Smooth muscle cell of the brain vasculature (primary cell): ENCODE data around the gene MPV17L2.
"Not testable (repeated sequence)": the region's sequence is repeated elsewhere in the genome, so short reads cannot be mapped to it uniquely, and the experiment has no call there.

ENCODE experiments used
- DNase-seq: peaks from one replicate; pipeline ENCODE4 v3.0.0-alpha.2; 2012; ENCODE audit warnings: low read depth, low spot score

The MPV17L2 gene

DNA sequence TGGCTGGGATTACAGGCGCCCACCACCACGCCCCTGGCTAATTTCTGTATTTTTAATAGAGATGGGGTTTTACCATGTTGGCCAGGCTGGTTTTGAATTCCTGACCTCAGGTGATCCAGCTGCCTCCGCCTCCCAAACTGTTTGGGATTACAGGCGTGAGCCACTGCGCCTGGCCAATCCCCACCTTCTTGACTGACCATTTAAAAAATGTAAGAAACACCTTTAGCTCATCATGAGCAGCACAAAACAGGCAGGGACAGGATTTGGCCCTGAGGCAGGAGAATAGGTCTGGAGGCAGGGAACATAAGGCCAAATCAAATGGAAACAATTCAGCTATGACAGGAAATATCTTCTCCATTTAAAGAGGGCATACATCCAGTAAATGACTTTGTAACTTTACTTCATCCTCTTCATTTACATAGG is 1.4 kb upstream of the MPV17L2 start:
- DNase-seq: no peak

DNA sequence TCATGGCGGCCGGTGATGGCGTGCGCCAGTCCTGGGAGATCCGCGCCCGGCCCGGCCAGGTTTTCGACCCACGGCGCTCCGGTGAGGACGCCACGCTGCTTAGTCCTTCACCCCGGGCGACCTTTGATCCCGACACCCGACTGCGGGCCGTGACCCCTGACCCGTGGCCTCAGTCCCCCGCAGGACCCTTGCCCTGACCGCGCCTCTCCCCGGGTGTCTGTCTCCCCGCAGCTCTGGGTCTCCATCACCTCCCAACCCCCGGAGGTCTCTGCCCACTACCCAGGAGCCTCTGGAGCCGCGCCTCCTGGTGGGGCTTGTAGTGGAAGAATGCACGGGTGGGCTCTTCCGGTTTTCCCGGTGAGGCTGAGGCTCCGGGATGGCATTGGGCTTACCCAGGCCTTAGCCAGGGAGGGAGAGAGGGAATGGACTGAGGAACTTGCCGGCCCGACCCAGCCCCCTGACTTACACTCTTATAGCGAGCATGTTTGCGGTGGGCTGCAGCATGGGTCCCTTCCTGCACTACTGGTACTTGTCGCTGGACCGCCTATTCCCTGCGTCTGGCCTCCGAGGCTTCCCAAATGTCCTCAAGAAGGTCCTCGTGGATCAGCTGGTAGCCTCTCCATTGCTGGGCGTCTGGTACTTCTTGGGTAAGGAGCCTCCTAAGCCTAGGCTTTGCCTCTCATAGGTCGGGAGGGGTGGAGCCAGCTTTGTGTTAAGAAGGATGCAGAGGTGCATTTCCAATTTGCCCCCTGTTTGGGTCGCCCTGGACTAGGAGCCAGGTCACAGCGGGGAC is 566 bp downstream of the MPV17L2 start:
- no peak for DNase-seq

- no peak for DNase-seq
Observed at GRCh38 chr19:18194181-18194530, 1.1 kb downstream of the MPV17L2 start.

DNA sequence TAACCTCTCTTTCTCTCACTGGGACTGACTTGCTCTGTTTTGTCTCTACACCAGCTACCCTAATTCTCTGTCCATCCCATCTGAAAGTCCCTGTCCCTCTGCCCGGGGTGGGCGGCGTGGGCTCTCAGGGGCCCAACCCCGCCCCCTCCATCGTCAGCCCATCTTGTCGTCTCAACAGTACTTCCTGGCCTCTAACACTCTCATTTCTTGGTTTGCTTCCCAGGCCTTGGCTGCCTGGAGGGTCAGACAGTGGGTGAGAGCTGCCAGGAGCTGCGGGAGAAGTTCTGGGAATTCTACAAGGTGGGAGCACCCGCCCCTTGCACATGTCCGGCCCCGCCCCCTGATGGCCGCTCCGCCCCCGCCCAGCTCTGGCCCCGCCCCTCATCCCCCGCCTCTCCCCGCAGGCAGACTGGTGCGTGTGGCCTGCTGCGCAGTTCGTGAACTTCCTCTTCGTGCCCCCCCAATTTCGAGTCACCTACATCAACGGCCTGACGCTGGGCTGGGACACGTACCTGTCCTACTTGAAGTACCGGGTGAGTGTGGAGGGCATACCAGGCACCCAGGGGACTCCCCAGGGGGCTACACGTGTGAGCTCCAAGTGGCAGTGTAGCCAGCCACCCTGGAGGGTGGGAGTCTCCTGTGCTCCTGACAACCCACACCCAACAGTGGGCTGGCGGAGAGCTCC is 1.7 kb downstream of the MPV17L2 start:
- DNase-seq: no peak

DNA sequence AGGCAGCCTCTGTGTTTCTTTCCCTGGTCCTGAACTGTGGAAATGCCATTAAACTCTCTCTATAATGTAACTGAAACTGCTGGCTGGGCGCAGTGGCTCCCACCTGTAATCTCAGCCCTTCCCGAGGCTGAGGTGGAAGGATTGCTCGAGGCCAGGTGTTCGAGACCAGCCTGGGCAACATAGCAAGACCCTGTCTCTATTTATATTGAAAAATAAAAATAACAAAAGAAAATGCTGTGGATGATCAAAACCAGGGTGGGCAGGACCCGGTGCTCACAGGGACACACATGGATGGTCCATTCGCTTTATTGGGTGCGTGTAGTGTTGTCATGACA is 3.5 kb downstream of the MPV17L2 start:
- no peak for DNase-seq

GRCh38 chr19:18197306-18197705 is 4.3 kb downstream of the MPV17L2 start:
- no peak for DNase-seq

GRCh38 chr19:18197941-18198340 is 4.9 kb downstream of the MPV17L2 start:
- DNase-seq: no peak

GRCh38 chr19:18198374-18198773 is 5.4 kb downstream of the MPV17L2 start:
- no peak for DNase-seq

- no peak for DNase-seq
Observed at GRCh38 chr19:18202397-18202777, 9.4 kb downstream of the MPV17L2 start.

GRCh38 chr19:18202778-18203407 is 9.9 kb downstream of the MPV17L2 start:
- DNase-seq: no peak

- DNase-seq: no peak
Observed at GRCh38 chr19:18203408-18203862, 10.4 kb downstream of the MPV17L2 start.

- peak; percentile 100 for DNase-seq
Observed at GRCh38 chr19:18203863-18204393, 10.9 kb downstream of the MPV17L2 start, which contains the start of gene RAB3A. TSS of gene RAB3A (minus strand) at chr19:18204042. CDS start at chr19:18202740, 1,302 bp downstream.

DNA sequence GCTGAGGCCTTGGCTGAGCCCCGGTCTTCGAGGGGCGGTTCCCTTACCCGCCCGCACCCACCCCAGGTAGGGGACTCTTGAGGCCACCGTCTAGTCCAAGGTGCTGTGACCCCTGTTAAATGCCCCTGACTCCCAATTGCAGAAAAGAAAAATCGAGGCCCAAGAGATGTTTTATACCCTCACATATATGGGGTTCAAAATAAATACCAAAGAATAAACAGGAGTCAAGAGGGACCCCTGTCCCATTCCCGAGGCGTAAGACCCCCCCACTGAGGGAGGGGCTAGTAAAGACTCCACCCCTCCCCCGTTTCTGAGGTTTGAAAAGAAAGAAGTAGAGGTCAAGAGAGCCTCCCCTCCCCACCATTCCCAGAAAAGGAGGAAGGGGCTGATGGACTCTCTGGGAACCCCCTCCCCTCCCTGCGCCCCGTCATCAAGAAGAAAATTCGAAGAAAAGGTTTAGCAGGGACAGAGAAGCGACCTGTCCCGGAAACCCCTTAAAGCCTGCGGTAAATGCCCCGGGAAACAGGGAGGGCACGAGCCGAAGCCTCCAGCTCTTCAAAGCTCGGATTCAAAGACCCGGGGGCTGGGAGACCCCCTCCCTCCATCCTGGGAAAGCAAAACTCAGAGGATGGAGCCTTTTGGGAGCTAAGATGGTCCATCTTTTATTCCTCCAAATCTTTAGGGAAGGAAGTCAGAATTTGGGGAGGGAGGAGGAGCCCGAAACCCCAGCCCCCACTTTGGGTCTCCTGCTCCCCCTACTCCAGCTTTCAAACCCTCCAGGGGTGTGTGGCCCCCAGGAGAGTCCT is 11.6 kb downstream of the MPV17L2 start:
- DNase-seq: peak; percentile 57

DNA sequence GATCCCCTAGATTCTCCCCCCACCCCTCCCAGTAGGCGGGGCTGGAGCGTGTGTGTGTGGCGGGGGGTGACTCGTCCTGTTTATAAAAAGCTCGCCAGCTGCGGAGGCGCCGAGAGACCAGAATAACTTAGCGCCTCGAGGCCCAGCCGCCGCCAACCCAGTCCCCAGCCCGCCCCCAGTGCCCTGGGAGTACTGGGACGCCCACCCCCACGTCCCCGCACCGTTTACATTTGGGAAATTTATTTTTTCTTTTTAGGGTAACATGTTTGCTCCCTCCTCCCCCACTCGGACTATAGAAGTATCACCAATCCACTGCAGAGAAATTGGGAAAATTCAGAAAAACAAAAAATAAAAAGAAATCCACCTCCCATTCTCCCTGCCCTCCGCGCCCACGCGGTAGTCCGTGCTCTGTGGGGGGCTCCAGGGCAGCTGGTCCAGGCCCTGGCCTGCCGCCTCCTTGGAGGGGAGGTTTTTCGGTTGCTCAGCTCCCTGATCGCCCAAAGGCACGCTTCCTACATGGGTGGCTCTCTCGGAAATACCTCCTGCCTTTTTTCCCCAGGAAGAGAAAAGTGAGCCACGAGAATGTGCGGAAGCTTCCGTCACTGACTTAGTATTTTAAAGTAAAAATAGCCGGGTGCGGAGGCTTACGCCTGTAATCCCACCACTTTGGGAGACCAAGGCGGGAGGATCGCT is 12.3 kb downstream of the MPV17L2 start:
- no peak for DNase-seq

DNA sequence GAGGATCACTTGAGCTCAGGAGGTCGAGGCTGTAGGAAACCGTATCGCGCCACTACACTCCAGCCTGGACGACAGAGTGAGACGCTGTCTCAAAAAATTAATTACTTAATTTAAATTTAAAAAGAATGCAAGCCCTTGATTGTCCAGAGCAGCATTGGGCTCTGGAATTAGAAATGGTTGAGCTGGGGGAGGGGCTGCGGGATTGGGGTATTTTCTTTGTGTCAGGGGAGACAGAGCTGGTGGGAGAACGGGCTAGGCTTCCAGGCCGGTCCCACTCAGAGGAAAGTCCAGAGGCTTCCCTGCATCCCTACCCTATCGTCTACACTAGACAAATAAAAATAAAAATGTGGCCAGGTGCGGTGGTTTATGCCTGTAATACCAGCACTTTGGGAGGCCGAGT is 13.0 kb downstream of the MPV17L2 start:
- no peak for DNase-seq

DNA sequence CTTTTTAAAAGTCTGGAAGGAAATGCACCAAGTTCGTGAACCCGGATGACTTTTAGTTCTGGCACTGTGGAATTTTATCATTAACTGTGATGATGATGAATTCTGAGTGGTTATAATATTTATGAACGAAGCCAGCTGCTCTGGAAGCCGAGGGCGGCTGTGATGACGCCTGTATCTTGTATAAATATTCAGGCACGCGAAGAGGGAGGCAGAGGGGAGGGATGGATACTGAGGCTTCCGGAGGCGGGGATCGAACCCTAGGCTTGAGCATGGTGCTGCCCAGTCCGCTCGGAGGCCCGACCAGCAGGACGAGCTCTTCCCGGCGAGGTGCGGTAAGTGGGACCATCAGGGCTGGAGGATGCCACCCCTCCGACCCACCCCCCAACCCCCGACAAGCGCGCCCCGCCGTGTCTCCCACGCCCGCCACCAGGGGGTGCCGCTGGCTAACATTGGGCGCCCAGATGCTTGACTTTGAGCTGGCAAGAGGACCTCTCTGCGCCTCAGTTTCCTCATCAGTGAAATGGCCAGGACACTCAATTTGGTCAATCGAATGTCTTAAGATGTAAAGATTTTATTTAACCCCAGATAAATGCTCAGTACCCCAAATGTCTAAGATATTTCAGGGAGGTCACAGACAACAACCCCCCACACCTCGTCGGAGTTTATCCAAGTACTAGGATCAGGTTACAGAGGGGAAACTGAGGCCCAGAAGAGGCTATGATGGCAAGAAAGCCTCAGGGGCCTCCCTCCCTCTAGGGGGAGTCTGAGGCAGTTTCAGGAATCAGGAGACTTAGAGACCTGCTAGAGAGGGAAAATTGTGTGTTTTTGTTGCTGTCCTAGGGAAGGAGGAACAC is 15.3 kb downstream of the MPV17L2 start:
- DNase-seq: no peak

- not testable (repeated sequence) for DNase-seq
Observed at GRCh38 chr19:18209912-18210311, 16.9 kb downstream of the MPV17L2 start.

DNA sequence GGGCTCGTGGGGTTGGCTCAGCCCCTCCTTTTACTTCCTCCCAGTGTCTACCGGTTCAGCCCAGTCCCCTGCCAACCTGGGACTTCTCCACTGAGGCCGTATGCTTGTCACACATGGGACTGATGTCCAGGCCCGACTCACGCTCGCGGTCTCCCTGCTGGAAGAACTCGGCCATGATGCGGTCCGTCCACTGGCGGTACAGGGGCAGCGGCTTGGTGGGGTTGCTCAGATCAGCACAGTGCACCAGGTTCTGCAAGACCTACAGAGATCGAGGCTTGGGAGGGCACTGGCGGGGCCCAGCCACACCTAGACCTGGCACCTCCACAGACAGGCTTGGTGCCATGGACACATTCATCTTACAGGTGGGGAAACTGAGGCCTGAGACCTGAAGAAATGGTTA is 18.7 kb downstream of the MPV17L2 start:
- DNase-seq: no peak

DNA sequence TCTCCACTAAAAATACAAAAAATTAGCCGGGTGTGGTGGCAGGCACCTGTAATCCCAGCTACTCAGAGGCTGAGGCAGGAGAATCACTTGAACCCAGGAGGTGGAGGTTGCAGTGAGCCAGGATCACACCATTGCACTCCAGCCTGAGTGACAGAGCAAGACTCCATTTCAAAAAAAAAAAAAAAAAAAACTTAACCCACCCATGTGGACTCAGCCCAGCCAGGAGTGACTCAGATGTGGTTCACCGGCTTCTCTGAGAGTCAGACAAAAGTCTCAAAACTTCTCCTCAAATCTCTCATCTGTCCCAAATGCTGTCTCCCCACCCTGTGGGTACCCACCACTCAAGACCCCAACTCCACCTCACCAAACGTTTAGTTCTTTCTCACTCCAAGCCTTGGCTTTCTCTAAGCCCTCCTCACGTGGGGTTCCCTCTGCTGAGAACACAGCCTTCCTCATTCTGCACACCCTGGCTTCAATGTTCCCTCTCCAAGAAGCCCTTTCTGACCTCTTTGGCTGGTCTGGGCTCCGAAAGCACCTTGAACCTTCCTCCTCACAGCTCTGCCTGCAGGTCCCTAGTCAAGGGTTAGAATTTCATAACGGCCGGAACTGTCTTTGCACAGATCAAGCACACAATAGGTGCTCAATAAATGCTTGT is 21.9 kb downstream of the MPV17L2 start:
- DNase-seq: no peak

DNA sequence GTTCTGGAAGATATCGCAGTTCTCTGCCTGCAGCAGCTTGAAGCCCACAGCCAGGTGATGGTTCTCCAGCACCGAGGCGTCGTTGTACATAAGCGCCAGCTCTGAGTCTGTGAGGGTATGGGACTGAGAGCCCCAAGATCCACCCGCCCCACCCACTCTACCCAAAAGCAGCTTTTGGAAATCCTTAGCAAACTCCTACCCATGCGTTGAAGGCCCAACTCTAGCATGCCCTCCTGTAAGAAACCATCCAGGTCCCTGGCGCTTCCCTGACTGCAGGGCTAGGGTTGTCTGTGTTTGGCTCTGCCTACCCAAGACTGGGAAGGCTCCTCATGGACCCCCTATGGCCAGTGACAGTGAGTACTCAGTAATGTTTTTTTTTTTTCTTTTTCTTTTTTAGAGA is 23.8 kb downstream of the MPV17L2 start:
- DNase-seq: no peak
